Skeletal muscle tissue (tissue), 4 donors: ENCODE data around the gene GIPC3. TPM values are rescaled to one million over a fixed set of nuclear protein-coding genes. Genes with fewer than 3 reads are reported as not detected.

ENCODE experiments used
- H3K27ac ChIP-seq: one replicate; pipeline ENCODE4 v1.7.0; 2013; ENCODE audit warnings: mild to moderate bottlenecking, low read depth, low read length, inconsistent platforms
- H3K27me3 ChIP-seq, 3 donors: one replicate each; pipeline ENCODE4 v1.7.0; 2013; ENCODE audit warnings: low read length in 3 of 3; ENCODE audit not compliant: control insufficient read depth in 3 of 3, insufficient read depth in 3 of 3
- H3K36me3 ChIP-seq, 3 donors: one replicate each; pipeline ENCODE4 v1.7.0; 2013; ENCODE audit warnings: low read length in 3 of 3; ENCODE audit not compliant: control insufficient read depth in 3 of 3, insufficient read depth in 3 of 3
- H3K4me1 ChIP-seq, 3 donors: one replicate each; pipeline ENCODE4 v1.7.0; 2013; ENCODE audit warnings: low read length in 3 of 3, mild to moderate bottlenecking in 3 of 3; ENCODE audit not compliant: control insufficient read depth in 3 of 3, insufficient read depth in 3 of 3
- H3K4me3 ChIP-seq, 3 donors: one replicate each; pipeline ENCODE4 v1.7.0; 2013; ENCODE audit warnings: low read length in 3 of 3
- H3K9ac ChIP-seq, 3 donors: one replicate each; pipeline ENCODE4 v1.7.0; 2013; ENCODE audit warnings: low read length in 3 of 3, mild to moderate bottlenecking in 3 of 3, moderate library complexity in 2 of 3, low read depth in 1 of 3
- H3K9me3 ChIP-seq, 3 donors: one replicate each; pipeline ENCODE4 v1.7.0; 2013; ENCODE audit warnings: low read length in 3 of 3; ENCODE audit not compliant: control insufficient read depth in 3 of 3
- total RNA-seq: library from RNA; depleted of rRNA; stranded (reverse); fragments of >200 nt; gene quantifications from one replicate; pipeline ENCODE4 v1.2.3, GENCODE V29; 2014
- donor health status: Osteomylitis.

GIPC3 gene
- total RNA-seq, 1 donor from 2014 or later: not detected

DNA sequence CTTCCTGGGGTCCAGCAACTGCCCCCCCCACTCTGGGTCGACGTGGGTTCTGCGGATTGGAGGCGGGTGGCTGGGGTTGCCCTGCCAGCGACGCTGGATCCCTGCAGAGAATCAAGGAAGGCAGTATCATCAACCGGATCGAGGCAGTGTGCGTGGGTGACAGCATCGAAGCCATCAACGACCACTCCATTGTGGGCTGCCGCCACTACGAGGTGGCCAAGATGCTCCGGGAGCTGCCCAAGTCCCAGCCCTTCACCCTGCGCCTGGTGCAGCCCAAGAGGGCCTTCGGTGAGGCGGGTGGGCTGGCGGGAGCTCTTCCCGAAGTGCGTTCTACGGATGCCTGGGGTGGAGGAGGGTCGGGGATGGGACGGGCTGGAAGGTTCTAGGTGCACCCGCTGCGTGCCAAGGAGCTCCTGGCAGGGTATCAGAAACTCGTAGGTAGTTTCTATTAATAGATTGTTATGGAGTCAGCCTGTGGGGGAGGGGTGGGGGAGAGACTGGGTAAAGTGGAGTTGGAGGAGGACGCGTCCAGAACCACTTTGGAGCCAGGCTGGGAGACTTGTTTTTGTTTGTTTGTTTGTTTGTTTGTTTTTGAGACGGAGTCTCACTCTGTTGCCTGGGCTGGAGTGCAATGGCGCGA is 1.5 kb downstream of the GIPC3 start:
- Histone ChIP-seq H3K27ac (no peak overlapping the region), H3K9ac (no peak overlapping the region), H3K36me3 (no peaks in the 10 kb centered on the region), H3K27me3 (peaks cover 12 to 17% (median 13%) of the 10 kb centered on the region in 3 donors), H3K9me3 (no peaks in the 10 kb centered on the region), H3K4me3 (no peak overlapping the region), H3K4me1 (peaks cover 3 to 11% (median 6%) of the 10 kb centered on the region in 3 donors)

DNA sequence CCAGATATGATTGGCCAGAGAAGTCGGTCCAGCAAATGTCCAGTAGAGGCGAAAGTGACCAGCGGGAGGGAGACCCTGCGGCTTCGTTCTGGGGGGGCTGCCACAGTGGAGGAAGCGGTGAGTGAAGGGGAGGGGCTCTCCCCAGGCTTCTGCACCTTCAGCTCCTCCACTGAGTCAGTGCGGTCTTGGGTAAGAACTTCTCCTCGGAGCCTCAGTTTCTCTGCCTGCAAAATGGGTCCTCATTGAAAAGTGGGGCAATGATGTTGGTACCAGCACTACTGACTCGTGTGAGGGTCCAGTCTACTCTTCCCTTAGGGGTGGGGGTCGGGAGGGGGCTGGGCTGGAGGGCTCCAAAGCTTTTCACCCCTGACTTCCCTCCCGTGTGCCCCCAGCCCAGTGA is 4.2 kb downstream of the GIPC3 start:
- H3K4me1 ChIP-seq: peaks cover 3 to 11% (median 6%) of the 10 kb centered on the region in 3 donors
- no peak overlapping the region for H3K9ac ChIP-seq
- H3K27me3 ChIP-seq: peaks cover 17 to 18% (median 17%) of the 10 kb centered on the region in 3 donors
- H3K27ac ChIP-seq: no peak overlapping the region
- no peak overlapping the region for H3K4me3 ChIP-seq
- H3K36me3 ChIP-seq: no peaks in the 10 kb centered on the region
- no peaks in the 10 kb centered on the region for H3K9me3 ChIP-seq

DNA sequence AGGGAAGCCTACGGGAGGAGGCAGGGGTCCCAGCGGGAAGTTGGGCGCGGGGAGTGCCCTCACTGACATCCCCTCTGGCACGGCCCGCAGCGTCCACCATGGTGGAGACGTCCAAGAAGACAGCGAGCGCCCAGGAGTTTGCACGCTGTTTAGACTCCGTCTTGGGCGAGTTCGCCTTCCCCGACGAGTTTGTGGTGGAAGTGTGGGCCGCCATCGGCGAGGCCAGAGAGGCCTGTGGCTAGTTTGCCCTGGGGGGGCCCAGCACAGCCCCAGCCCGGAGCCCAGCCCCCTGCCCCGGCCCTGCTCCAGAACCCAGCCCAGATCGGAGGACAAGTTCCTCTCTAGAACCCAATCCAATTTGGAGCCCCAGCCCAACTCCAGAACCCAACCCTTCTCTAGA is 4.7 kb downstream of the GIPC3 start:
- Histone ChIP-seq H3K9me3 (no peaks in the 10 kb centered on the region), H3K27ac (no peak overlapping the region), H3K4me1 (peaks cover 3 to 11% (median 6%) of the 10 kb centered on the region in 3 donors), H3K36me3 (no peaks in the 10 kb centered on the region), H3K9ac (no peak overlapping the region), H3K27me3 (peaks cover 16 to 18% (median 17%) of the 10 kb centered on the region in 3 donors), H3K4me3 (no peak overlapping the region)

DNA sequence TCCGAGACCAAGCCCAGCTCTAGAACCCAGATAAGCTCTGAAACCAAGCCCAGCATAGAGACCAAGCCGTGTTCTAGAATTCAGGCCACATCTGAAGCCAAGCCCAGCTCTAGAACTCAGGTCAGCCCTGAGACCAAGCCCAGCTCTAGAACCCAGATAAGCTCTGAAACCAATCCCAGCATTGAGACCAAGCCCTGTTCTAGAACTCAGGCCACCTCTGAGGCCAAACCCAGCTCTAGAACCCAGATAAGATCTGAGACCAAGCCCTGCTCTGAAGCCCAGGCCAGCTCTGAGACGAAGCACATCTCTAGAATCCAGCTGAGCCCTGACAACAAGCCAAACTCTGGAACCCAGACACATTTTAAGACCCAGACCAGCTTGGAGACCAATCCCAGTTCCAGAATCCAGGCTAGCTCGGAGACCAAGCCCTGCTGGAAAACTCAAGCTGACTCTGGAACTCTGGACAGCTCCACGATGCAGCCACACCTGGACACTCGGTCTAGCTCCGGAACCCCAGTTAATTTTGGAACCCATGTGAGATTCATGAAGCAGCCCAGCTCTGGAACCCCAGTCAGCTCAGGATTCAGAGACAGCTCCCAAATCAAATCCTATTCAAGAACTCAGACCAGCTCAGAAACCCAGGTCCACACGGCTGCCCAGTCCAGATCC is 5.8 kb downstream of the GIPC3 start:
- Histone ChIP-seq H3K27me3 (peaks cover 6 to 12% (median 8%) of the 10 kb centered on the region in 3 donors), H3K4me3 (no peak overlapping the region), H3K9me3 (no peaks in the 10 kb centered on the region)

DNA sequence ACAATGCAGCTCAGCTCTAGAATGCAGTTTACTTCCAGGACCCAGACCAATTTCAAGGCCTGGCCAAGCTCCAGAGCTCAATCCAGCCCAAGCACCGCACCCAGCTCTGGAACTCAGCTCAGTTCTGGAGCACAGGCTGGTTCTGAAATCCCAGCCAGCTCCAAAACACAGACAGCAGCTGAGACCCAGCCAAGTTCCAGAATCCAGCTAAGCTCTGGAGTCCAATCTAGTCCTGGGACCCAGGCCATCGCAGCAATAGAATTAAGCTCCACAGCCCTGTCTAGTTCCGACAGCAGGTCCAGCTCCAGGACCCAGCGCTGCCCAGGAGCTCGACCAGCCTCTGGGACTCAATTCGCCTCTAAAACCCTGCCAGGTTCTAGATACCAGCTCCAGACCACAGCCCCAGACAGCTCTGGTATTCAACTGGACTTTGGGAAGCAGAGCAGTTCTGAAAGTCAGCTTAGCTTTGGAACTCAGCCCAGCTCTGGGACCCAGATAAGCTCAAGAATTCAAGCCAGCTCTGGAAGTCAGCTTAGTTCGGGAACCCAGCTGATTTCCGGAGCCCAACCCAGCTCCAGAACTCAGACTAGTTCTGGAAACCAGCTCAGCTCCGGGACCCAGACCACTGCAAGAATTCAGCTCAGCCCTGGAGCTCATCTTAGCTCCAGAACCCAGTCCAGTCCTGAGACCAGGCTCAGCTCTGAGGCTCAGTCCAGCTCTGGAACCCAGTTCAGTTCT is 6.8 kb downstream of the GIPC3 start:
- Histone ChIP-seq H3K27ac (no peak overlapping the region), H3K36me3 (no peaks in the 10 kb centered on the region)

More for the DNA sequence above, 5.8 kb downstream of the GIPC3 start:
- H3K4me1 ChIP-seq: peaks cover 0 to 9% (median 6%) of the 10 kb centered on the region in 3 donors
- H3K9ac ChIP-seq: no peak overlapping the region
- no peaks in the 10 kb centered on the region for H3K36me3 ChIP-seq
- H3K27ac ChIP-seq: no peak overlapping the region

DNA sequence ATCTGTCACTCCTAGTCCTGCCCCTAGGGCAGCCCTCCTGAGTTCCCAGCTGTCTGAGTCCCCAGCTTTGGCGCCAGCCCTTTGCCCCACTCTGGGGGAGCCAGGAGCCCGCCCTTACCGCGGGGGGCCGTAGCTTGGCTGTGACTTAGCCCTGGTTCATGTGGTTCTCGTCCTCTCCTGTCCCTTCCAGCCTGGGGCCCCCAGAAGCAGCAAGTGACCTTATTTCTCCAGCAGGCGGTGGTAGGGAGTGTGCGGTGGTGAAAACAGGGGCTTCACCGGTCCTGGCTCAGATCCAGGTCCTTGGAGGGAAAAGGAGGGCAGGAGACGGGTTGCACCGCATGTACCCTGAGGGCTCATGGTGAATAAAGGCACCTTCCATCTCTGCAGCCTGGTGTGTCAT is 7.9 kb downstream of the GIPC3 start:
- Histone ChIP-seq H3K9ac (no peak overlapping the region), H3K27me3 (peaks cover 0 to 10% (median 5%) of the 10 kb centered on the region in 3 donors), H3K9me3 (no peaks in the 10 kb centered on the region), H3K4me3 (no peak overlapping the region), H3K27ac (no peak overlapping the region), H3K36me3 (no peaks in the 10 kb centered on the region), H3K4me1 (no peaks in the 10 kb centered on the region)

More for the DNA sequence above, 6.8 kb downstream of the GIPC3 start:
- H3K4me1 ChIP-seq: peaks cover 0 to 4% (median 2%) of the 10 kb centered on the region in 3 donors
- H3K9ac ChIP-seq: no peak overlapping the region
- no peaks in the 10 kb centered on the region for H3K9me3 ChIP-seq
- no peak overlapping the region for H3K4me3 ChIP-seq
- peaks cover 0 to 10% (median 5%) of the 10 kb centered on the region in 3 donors for H3K27me3 ChIP-seq

DNA sequence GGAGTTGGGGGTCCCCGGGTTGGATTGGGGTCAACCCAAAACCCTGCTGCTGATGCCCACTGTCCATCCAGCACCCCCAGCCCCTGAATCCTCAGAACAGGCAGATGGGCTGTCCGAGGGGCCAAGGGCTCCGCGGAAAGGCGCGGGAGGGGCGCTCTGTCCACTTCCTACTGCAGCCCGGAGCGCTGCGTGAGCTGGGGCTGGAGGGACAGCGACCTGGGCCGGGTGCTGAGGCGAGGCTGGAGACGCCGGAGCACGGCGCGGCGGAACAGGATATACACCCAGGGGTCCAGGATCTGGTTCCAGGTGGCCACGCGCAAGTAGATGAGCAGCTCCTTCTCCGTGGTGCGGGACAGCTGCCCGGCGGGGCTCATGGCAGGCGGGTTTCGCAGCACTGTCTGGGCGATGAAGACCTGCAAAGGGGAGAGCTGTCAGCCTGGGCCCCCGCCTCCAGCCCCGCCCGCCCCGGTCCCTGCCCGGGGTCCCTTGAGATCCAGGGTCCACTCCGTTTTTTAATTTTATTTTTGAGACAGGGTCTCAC is 10.3 kb downstream of the GIPC3 start:
- no peaks in the 10 kb centered on the region for H3K36me3 ChIP-seq
- H3K4me1 ChIP-seq: no peaks in the 10 kb centered on the region
- H3K27ac ChIP-seq: no peak overlapping the region
- H3K4me3 ChIP-seq: no peak overlapping the region
- H3K9ac ChIP-seq: no peak overlapping the region
- peaks cover 0 to 10% (median 5%) of the 10 kb centered on the region in 3 donors for H3K27me3 ChIP-seq
- no peaks in the 10 kb centered on the region for H3K9me3 ChIP-seq

DNA sequence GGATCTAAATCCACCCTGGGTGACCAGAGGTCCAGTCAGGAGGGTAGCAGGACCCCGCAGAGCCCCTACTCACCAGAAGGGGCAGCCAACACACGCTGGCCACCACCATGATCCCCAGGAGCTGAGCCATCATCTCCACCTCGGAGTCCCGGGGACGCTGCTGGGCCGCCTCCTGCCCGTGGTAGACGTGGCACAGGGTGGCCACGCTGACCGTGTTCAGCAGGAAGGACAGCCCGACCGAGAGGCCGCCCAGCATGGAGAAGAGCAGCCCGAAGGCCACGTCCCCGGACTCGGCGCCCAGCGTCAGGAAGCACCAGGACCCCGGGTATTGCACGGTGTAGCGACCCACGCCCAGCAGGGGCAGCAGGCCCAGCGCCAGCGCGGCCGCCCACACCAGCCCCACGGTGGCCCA is 14.5 kb downstream of the GIPC3 start:
- Histone ChIP-seq H3K36me3 (no peaks in the 10 kb centered on the region), H3K9me3 (no peaks in the 10 kb centered on the region), H3K4me3 (no peak overlapping the region), H3K4me1 (peaks cover 0 to 10% (median 9%) of the 10 kb centered on the region in 3 donors), H3K9ac (no peak overlapping the region), H3K27ac (no peak overlapping the region), H3K27me3 (peaks cover 7 to 16% (median 10%) of the 10 kb centered on the region in 3 donors)

DNA sequence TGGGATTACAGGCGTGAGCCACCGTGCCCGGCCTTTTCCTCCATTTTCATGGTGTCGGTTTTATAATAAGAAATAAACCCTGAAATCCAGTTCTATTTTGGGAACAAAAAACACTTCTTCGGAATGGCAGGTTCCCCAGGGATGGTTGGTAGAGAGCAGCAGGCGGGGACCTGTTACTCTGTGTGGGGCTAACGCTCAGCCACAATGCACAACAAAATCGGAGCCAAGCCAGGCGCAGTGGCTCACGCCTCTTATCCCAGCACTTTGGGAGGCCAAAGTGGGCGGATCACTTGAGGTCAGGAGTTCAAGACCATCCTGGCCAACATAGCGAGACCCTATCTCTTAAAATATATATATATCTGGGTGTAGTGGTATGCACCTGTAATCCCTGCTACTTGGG is 15.7 kb downstream of the GIPC3 start:
- Histone ChIP-seq H3K36me3 (no peaks in the 10 kb centered on the region), H3K4me1 (peaks cover 3 to 20% (median 17%) of the 10 kb centered on the region in 3 donors), H3K9me3 (no peaks in the 10 kb centered on the region), H3K9ac (no peak overlapping the region), H3K27me3 (peaks cover 12 to 27% (median 21%) of the 10 kb centered on the region in 3 donors), H3K27ac (no peak overlapping the region), H3K4me3 (no peak overlapping the region)
